Aorta (tissue), 5 donors: Measurements from ENCODE around the gene SPEN. TPM values are rescaled to one million over a fixed set of nuclear protein-coding genes. Genes with fewer than 3 reads are reported as not detected.
"Not testable (repeated sequence)": the region's sequence is repeated elsewhere in the genome, so short reads cannot be mapped to it uniquely, and the experiment has no call there.

ENCODE experiments used
- ATAC-seq: fragments of 200-7000 bp; cut with Tn5 transposase; one replicate; pipeline ENCODE4 v1.9.1; 2022; ENCODE audit warnings: moderate library complexity; ENCODE audit not compliant: low FRiP score
- DNase-seq, 2 donors: peaks; one replicate each; pipeline ENCODE4 v3.0.0-alpha.2; 2020
- H3K27ac ChIP-seq, 2 donors: one replicate each; pipeline ENCODE4 v1.5.1; 2013; ENCODE audit warnings: low read length in 2 of 2, mild to moderate bottlenecking in 2 of 2, moderate library complexity in 2 of 2, control low read depth in 1 of 2, inconsistent platforms in 1 of 2, low read depth in 1 of 2
- H3K27me3 ChIP-seq, 2 donors: one replicate each; pipeline ENCODE4 v1.6.1; 2013; ENCODE audit warnings: control low read depth in 1 of 2, low read length in 1 of 2, mild to moderate bottlenecking in 1 of 2, moderate library complexity in 1 of 2; ENCODE audit not compliant: insufficient read depth in 2 of 2, control insufficient read depth in 1 of 2
- H3K36me3 ChIP-seq, 2 donors: one replicate each; pipeline ENCODE4 v1.6.1; 2013; ENCODE audit warnings: control low read depth in 1 of 2, low read length in 1 of 2, mild to moderate bottlenecking in 1 of 2; ENCODE audit not compliant: insufficient read depth in 2 of 2, control insufficient read depth in 1 of 2
- H3K4me1 ChIP-seq, 2 donors: one replicate each; pipeline ENCODE4 v1.6.1; 2013; ENCODE audit warnings: low read length in 2 of 2, control low read depth in 1 of 2, mild to moderate bottlenecking in 1 of 2, moderate library complexity in 1 of 2; ENCODE audit not compliant: insufficient read depth in 2 of 2, control insufficient read depth in 1 of 2
- H3K4me3 ChIP-seq, 2 donors: one replicate each; pipeline ENCODE4 v1.5.1; 2013; ENCODE audit warnings: low read length in 2 of 2, control low read depth in 1 of 2, mild to moderate bottlenecking in 1 of 2
- H3K9me3 ChIP-seq: one replicate; pipeline ENCODE4 v1.6.1; 2013; ENCODE audit warnings: mild to moderate bottlenecking, low read length; ENCODE audit not compliant: control insufficient read depth
- WGBS, 2 donors: extraction: QIAGEN DNeasy Blood & Tissue Kit; methylation state at CpG; one replicate each; pipeline ENCODE4 v1.1.7; 2013; 5-methylcytosine and 5-hydroxymethylcytosine counted together
- intact Hi-C, 2 donors: fragments of 100-400 bp; cut with DNase I; formaldehyde crosslinking; loops; one replicate each; pipeline versions ENCODE4 v1.14.2 to v1.15.0; 2022
- polyA plus RNA-seq, 2 donors: library from polyadenylated mRNA; stranded (reverse); fragments of 200-250 nt; gene quantifications; one replicate each; pipeline ENCODE4 v1.2.3, GENCODE V29; 2013
- total RNA-seq, 2 donors: library from RNA; stranded (reverse); fragmentation: NEBNext Ultra II Directional; extraction: Animal tissue kit (Norgen Biotek cat#: 25700); gene quantifications; one replicate each; pipeline ENCODE4 v1.2.1, GENCODE V29; 2021
- donor health status: healthy with polysubstance abuse.
- donor health status: Bipolar disorder and iron deficiency.
- donor health status: DM: no; HTN: no; CAD: no.
- donor health status: DM: no; HTN: no; CAD: no.
- donor health status: DM: yes; HTN: yes; CAD: no.

Gene SPEN
- total and polyA plus RNA-seq, 4 donors: 19.8 to 102 (median 51.7) TPM

DNA sequence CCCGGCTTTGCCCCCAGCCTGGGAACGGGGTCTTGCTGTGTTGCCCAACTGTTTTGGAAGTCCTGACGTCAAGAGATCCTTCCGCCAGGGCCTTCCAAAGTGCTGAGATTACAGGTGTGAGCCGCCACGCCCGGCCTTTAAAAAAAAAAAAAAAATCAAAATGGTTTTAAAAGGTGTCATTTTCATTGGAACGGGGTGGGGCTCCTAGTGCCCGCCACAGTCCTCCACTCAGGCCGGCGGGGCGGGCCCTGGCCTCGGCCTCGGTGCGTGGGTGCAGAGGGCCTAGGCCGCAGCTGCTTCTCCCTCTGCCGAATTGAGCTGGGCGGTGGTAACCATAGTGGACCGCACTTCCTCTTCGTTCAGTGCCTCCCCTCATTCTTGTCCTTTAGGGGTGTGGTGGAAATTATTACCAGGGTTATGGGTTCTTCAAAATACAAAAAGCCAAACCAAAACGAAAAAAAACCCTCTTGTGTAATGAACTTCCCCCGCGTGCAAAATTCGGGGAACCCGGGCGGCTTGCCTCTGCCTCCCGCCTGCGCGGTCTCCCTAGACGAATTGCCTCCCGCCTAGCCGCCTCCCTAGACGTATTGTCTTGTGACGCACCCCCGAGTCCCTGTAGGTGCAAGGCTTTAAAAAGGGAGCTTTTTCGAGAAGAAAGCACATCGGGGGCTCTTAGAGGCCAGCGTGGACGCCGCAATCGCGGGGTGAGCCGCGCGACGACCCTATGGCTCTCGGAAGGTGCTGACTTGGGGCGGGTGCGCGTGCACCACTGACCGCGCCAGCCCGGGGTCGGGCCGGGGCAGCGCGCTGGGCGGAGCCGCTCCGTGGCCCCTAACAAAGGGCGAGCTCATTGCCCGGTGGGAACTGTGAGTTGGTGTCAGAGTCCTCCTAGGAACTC, 10.5 kb upstream of the SPEN start:
- Histone ChIP-seq H3K27me3 (no peaks in the 10 kb centered on the region), H3K4me3 (no peak overlapping the region), H3K27ac (no peak overlapping the region), H3K36me3 (no peaks in the 10 kb centered on the region), H3K4me1 (no peaks in the 10 kb centered on the region), H3K9me3 (no peaks in the 10 kb centered on the region)
- ATAC-seq (no peak), DNase-seq (peak; percentile 70 to 82)
- intact Hi-C loops: no loop called here
- 57 to 59% methylated on average over 62 of the region's 62 CpGs for WGBS, 2 donors

DNA sequence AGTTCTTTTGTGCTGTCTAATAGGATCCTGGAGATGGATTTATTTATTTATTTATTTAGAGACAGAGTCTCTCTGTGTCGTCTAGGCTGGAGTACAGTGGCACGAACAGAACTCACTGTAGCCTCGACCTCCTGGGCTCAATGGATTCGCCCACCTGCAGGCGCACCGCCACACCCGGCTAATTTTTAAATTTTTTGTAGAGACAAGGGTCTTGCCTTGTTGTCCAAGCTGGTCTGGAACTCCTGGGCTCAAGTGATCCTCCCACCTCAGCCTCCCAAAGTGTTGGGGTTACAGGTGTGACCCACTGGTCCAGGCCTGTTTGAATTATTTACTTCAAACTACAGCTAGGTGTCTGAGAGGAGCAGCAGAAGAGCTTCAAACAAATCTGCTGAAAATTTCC, 9.6 kb upstream of the SPEN start:
- no peak for ATAC-seq
- H3K27ac ChIP-seq: no peak overlapping the region
- no peaks in the 10 kb centered on the region for H3K4me1 ChIP-seq
- no peaks in the 10 kb centered on the region for H3K36me3 ChIP-seq
- intact Hi-C loops: no loop called here
- no peak overlapping the region for H3K4me3 ChIP-seq
- peak in 1 of 2 donors; percentile 69 for DNase-seq
- no peaks in the 10 kb centered on the region for H3K27me3 ChIP-seq
- no peaks in the 10 kb centered on the region for H3K9me3 ChIP-seq
- WGBS, 2 donors: 90 to 91% methylated on average over 7 of the region's 7 CpGs

DNA sequence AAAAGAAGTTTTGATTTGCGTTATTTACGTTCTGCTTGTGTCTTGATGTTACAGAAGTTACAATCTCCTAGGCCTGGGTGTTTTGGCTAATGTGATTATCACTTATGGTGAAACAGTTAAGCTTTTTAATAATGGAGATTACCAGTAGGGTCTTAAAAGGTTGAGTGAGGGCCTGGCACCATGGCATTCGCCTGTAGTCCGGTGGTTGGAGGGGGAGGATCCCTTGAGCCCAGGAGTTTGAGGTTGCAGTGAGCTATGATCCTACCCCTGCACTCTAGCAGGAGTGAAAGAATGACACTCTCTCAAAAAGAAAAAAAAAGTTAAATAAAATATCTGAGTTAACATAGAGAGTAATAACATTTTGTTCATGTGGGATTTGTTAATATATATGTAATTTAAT, 8.8 kb upstream of the SPEN start:
- no peak for ATAC-seq
- 84 to 88% methylated on average over 4 of the region's 4 CpGs for WGBS, 2 donors

DNA sequence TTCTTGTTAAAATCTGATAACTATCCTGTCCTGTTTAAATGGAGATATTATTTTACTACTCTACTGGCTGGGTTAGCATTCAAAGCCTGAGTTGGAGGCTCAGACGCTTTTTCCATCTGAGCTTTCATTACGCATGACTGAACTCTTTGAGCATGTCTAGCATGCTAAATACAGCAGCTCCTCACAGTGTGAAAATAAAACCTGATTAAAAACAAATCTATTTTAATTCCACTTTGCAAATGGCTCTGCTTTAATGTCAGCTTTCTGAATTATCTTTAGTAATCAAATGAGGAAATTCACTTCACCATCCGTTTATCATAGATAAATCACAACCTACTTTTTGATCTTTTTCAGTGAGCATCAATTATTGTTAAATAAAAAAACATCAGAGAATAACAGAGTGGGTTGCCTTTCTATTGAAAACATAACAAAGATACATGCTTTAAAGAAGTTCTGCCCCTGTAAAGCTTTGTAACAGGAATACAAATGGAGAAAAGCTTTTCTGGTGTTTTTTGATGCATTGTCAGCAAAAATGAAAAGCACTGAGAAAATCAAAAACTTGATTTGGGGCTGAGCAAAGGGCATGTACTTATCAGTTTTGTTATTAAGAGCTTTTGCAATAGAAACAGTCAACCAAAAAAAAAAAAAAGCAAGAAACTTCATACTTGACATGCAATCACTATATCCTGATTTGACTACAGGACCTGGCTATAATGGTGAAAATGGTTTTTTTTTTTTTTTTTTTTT, 3.5 kb upstream of the SPEN start:
- Histone ChIP-seq H3K27me3 (no peaks in the 10 kb centered on the region), H3K4me1 (no peaks in the 10 kb centered on the region), H3K4me3 (no peak overlapping the region), H3K9me3 (no peaks in the 10 kb centered on the region), H3K27ac (no peak overlapping the region), H3K36me3 (no peaks in the 10 kb centered on the region)
- 3 to 7% methylated on average over 3 of the region's 3 CpGs for WGBS, 2 donors
- DNase-seq: no peak
- no peak for ATAC-seq
- intact Hi-C loops: loop anchor here in 1 of 2 donors (10.0 kb wide), 1 partner anchor 61 kb away; no protein-coding TSS in a partner anchor

More for the DNA sequence above, 8.8 kb upstream of the SPEN start:
- intact Hi-C loops: no loop called here
- Histone ChIP-seq H3K27me3 (no peaks in the 10 kb centered on the region), H3K27ac (no peak overlapping the region), H3K4me3 (no peak overlapping the region), H3K4me1 (no peaks in the 10 kb centered on the region), H3K9me3 (no peaks in the 10 kb centered on the region), H3K36me3 (no peaks in the 10 kb centered on the region)
- DNase-seq: no peak

DNA sequence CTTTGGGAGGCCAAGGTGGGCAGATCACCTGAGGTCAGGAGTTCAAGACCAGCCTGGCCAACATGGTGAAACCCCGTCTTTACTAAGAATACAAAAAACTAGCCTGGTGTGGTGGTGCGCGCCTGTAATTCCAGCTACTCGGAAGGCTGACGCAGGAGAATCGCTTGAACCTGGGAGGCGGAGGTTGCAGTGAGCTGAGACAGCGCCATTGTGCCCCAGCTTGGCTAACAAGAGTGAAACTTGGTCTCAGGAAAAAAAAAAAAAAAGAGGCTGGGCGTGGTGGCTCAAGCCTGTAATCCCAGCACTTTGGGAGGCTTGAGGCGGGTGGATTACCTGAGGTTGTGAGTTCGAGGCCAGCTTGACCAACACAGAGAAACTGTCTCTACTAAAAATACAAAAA, 1.5 kb upstream of the SPEN start:
- not testable (repeated sequence) for H3K27ac ChIP-seq, H3K36me3 ChIP-seq, H3K4me1 ChIP-seq, H3K9me3 ChIP-seq, DNase-seq, H3K27me3 ChIP-seq, H3K4me3 ChIP-seq, ATAC-seq
- intact Hi-C loops: loop anchor here (5.0 to 10.0 kb wide), 2 partner anchors 36 to 59 kb away; no protein-coding TSS in a partner anchor
- WGBS, 2 donors: 97 to 99% methylated on average over 11 of the region's 11 CpGs

DNA sequence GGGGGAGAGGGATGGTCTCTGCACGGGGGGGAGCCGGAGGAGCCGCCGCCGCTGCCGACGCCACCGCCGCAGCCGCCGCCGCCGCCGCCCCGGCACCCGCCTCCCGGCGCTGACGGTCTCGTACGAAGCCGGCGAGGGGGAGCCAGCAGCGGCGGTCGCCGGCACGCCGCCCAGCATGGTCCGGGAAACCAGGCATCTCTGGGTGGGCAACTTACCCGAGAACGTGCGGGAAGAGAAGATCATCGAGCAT, 311 bp downstream of the SPEN start:
- Histone ChIP-seq H3K4me3 (peak overlapping the region; percentile 72 to 85), H3K27ac (peak overlapping the region; percentile 90 to 91), H3K36me3 (no peaks in the 10 kb centered on the region), H3K4me1 (no peaks in the 10 kb centered on the region), H3K9me3 (no peaks in the 10 kb centered on the region), H3K27me3 (no peaks in the 10 kb centered on the region)
- DNase-seq (no peak), ATAC-seq (no peak)
- intact Hi-C loops: loop anchor here (2.0 to 10.0 kb wide), 3 partner anchors 13 to 57 kb away; no protein-coding TSS in a partner anchor
- 0% methylated on average over 1 to 34 of the region's 34 CpGs for WGBS, 2 donors

DNA sequence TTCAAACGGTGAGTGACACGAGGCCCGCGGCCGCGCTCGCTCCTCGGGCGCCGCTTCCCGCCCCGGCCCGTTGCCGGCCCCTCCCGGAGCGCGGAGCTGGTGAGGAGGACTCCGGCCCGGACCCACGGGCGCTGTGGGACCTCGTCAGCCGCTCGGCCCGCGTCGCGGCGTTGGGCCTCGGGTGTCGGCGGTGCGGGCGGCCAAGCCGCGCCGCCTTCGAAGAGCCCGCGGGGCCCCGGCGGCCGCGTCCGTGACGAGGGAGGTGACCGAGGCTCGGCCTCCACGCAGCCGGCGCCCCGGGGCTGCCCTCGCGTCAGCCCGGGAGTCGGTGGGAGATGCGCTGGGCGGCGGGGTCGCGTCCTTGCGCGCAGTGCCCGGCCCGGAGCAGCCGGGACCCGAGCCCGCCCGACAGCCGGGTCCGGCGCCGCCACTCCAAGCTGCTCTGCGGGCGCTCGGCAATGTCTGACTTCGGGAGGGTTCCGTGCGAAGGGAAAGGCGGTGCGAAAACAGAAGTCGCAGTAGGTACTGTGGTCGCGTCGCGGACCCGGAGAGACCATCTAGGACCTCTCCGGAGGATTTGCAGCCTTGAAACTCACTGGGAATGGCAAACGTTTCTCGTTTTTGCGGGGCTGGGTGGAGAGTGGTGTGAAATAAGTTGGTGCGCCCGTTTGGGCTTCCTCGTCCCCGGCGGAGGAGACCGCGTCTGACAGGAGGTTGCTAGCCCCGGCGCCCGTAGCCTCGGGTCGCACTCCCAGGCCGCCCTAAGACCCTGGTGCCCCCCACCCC, 829 bp downstream of the SPEN start:
- 0% methylated on average over 80 to 104 of the region's 104 CpGs for WGBS, 2 donors
- peak overlapping the region; percentile 90 to 91 for H3K27ac ChIP-seq
- H3K4me1 ChIP-seq: no peaks in the 10 kb centered on the region
- peak; percentile 60 to 85 for DNase-seq
- no peaks in the 10 kb centered on the region for H3K9me3 ChIP-seq
- H3K27me3 ChIP-seq: no peaks in the 10 kb centered on the region
- peak; percentile 28 for ATAC-seq
- no peaks in the 10 kb centered on the region for H3K36me3 ChIP-seq
- H3K4me3 ChIP-seq: peak overlapping the region; percentile 72 to 85
- intact Hi-C loops: loop anchor here (2.0 to 10.0 kb wide), 3 partner anchors 14 to 56 kb away; no protein-coding TSS in a partner anchor

DNA sequence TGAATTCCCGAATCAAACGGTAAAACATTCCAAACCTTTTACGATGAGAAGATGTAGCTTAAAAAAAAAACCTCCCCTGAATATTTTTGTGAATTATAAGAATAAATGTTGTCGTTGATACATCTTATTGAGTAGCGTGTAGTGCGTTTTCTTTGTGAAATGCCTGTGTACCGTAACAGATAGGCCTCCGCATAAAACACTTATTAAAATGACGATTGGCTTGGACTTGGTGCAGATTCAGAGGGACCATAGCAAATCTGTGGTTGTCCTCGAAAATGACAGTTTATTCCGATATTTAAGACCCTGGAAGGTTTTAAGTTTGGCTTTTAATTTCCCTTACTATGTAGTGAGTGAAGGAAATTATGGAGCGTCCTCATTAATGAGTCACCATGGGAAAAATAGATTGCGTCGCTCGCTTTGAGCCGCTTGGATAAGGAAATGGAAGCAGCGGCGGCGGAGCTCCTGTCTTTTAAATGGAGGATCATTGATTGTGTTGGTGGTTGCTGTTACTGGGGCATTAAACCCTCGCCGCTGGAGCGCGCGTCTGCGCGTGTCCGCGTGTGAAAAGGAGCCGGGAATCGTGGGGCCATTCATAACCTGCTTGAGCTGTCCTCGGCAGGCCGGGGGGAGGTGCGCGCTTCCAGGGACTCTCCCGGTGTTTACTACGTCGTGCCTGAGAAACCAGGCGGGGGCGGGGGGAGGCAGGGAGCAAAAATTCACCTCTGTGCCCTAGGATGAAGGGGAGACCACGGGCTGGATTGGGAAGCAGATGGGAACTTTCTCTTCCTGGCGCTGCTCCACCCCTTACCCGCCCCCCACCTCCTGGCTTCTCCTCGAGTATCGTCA, 1.6 kb downstream of the SPEN start:
- H3K27me3 ChIP-seq: no peaks in the 10 kb centered on the region
- H3K36me3 ChIP-seq: no peaks in the 10 kb centered on the region
- peak overlapping the region; percentile 72 to 85 for H3K4me3 ChIP-seq
- 0 to 1% methylated on average over 43 to 44 of the region's 44 CpGs for WGBS, 2 donors
- H3K27ac ChIP-seq: peak overlapping the region; percentile 90 to 91
- intact Hi-C loops: loop anchor here (2.0 to 10.0 kb wide), 3 partner anchors 14 to 56 kb away; no protein-coding TSS in a partner anchor
- no peaks in the 10 kb centered on the region for H3K9me3 ChIP-seq
- no peaks in the 10 kb centered on the region for H3K4me1 ChIP-seq
- peak; percentile 65 for ATAC-seq
- DNase-seq: peak; percentile 88 to 93
